Measurements from ENCODE around the gene PRR36.

PRR36 gene

DNA sequence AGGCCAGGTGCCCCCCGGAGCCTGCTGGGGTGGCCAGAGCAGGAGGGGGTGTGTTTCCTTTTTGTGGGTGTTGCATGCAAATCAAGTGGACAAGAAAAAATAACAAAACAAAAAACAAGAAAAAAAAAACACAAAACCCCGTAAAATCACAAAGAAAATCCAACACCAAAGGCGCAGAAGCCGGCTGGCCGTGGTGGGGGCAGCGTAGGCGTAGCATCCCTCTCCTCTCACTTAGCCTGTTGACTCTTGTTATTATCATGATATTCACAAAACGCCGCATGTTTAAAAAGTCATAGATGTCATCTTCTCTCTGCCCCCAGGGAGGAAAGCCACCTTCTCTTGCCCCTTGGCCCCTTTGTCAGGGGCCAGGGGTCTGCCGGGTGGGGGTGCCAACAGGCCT is 39.5 kb upstream of the PRR36 start:
- no peak for DNase-seq (ENCODE audit: low spot score)

DNA sequence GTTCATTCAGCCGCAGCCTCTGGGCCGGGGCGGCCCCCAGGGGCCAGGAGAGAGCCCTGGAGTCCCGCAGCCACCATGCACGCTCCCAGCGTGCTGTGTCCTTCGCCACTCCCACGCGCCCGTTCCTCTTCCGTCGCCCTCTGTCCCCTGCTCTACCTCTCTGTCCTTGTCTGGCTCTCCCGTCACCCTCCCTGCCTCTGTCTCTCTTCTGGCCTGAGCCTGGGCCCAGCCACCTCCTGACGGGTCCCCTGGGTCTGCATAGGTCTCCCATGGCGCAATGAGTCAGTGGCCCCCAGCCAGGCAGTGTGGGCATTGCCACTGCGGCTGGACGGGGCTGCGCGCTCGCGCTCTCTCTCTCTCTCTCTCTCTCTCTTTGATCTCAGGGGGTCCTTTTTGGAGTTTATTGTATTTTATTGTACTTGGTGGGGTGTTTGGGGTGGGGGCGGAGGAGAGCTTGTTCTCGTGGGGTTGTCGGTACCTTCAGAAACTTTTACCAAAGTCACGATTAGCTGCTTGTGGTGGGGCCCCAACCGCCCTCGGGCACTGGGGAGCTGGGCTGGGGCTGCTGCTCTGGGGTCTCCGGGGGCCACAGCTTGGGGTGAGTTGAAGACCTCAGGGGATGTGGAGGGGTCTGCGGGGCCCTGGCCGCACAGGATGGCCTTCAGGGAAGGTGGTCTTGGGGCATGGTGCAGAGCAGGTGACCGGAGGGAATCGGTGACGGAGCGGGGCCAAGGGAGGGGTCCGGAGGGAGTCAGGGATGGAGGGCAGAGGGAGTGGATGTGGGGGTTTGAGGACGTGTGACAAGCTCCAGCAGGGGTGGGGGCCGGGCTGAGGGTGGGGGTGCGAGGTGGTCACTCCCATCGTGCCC is 38.7 kb upstream of the PRR36 start:
- no peak for DNase-seq (ENCODE audit: low spot score)

DNA sequence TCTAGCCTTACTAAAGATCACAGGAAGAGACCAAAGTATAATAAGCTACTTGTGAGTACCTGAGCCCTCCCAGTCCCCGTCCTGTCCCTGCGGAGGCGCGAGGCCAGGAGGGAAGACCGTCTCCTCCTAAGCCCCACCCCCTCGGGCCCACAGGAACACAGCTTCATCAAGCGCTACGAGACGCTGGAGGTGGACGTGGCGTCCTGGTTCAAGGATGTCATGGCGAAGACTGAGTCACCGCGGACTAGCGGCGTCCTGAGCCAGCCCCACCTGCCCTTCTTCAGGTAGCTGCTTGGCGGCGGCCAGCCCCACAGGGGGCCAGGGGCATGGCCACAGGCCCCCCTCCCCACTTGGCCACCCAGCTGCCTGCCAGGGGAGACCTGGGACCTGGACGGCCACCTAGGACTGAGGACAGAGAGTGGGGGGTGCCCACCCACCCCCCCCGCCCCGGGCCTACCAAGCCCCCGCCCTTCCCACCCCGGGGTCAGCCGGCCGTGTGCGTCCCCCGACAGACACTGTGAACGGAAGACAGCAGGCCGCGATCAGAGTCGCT is 38.0 kb upstream of the PRR36 start:
- DNase-seq (ENCODE audit: low spot score) = no peak

DNA sequence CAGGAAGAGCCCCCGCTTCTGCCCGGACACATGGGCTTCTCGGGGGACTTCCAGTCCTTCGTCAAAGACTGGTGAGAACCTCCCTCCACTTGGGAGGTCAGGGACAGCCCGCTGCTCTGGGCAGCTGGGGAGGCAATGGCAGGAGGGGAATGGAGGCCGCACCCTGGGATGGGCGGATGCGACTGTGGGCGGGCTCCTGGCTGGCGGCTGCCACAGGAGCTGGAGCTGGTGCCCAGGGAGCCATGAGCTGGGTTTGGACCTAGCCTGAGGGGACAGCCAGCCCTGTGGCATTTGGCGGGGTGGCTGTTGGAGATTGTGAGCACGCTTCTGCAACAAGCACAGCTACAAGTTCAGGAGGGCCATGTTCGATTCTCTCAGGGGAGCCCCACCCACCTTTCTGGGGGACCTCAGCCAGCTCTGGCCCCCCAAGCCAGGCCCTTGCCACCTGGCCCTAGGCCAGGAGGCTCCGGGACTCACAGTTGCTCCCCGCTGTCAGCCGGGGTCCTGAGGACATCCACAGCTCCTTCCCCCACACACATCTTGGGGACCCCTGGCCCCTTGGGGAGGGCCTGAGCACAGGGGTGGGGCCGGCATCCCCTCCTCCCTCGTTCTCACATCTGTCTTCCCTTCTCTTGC is 37.4 kb upstream of the PRR36 start:
- DNase-seq (ENCODE audit: low spot score) = no peak

DNA sequence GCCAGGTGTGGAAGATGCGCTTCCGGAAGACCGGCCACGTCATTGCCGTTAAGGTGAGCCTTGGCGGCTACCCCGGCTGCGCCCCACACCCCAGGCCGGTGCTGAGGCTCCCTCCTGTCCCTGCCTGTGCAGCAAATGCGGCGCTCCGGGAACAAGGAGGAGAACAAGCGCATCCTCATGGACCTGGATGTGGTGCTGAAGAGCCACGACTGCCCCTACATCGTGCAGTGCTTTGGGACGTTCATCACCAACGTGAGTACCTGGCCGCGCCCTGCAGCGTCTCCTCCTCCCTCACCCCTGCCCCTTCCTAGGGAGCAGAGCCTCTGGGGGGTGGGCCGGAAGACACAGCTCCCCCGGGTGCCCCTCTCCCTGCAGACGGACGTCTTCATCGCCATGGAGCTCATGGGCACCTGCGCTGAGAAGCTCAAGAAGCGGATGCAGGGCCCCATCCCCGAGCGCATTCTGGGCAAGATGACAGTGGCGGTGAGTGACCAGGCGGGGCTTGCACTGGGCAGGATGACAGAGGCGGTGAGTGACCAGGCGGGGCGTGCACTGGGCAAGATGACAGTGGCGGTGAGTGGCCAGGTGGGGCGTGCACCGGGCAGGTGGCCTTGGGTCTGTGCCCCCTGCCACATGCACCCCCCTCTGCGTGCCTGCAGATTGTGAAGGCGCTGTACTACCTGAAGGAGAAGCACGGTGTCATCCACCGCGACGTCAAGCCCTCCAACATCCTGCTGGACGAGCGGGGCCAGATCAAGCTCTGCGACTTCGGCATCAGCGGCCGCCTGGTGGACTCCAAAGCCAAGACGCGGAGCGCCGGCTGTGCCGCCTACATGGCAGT is 36.4 kb upstream of the PRR36 start:
- no peak for DNase-seq (ENCODE audit: low spot score)

DNA sequence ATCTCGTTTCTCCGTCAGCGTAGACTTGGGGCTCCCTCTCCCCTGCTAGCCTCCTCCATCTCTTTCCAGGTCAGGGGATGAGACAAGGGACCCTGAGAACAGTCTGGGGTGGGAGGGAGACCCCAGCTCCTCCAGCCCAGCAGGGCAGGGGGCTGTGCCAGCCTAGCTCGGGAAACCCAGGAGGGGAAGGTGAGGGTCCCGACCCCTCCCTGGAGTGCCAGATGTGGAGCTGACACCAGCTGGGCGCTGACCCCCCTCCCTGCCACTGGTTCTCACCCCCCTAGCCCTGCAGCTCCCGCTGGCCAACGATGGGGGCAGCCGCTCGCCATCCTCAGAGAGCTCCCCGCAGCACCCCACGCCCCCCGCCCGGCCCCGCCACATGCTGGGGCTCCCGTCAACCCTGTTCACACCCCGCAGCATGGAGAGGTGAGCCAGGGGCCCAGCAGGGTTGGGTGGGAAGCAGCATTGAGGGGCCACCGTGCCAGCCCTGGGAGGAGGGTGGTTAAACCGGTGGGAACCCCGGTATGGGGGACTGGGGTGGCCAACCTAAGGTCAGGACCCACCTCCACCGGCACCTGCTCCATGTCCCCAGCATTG is 35.4 kb upstream of the PRR36 start:
- no peak for DNase-seq (ENCODE audit: low spot score)

DNA sequence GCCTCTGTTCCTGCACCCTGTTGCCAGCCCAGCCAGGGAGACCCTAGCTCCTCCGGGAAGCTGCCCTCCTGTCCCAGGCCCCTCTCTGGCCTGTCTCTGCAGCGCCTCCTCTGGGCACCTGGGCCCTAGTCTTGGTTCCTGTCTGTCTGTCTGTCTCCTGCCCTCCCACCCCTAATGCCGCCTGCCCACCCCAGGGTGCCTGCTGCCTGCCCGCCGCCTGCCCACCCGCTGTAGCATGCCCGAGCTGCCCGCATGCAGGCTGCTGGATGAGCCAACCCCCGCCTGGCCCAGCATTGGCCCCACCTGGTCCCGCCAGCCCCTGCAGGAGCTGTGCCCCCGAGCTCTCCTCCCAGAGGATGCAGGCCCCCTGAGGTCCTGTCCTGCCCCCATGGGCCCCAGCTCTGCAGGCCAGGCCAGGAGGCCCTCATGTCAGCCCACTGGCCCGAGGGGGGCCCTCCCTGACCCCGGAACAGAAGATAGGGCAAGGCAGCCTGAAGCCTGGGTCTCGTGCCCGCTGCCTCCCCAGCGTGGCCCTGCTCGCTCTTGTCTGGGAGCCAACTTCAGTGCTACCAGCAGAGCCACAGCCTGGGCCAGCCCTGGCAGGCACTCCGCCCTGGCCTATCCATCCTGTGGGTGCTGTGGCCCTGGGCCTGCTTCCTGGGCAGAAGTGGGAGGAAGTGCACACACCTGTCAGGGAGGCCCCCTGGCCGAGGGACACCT is 34.7 kb upstream of the PRR36 start:
- no peak for DNase-seq (ENCODE audit: low spot score)

DNA sequence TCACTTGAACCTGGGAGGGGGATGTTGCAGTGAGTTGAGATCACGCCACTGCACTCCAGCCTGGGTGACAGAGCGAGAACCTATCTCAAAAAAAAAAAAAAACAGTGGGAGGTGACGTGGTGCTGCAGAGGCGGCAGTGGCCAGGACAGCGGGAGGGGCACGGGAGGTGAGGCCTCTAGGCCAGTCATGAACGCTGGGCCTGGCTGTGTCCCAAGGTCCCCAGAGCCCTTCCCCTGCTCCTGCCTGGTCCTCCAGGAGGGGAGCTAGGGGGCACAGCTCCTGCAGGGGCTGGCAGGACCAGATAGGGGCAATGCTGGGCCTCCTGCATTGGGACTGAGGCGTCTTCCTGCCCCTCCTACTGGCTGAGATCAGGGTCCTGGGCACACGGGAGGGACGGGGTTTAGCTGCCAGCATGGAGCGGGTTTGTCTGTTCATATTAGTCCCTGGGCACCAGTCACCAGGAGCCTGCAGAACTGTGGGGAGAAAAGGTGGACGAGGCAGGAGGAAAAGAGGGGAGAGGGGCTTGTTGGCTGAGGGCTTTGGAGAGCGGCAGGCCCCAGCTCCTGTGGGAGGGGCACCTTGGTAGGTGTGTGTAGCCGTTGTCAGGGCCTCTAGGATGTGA is 34.0 kb upstream of the PRR36 start:
- no peak for DNase-seq (ENCODE audit: low spot score)

DNA sequence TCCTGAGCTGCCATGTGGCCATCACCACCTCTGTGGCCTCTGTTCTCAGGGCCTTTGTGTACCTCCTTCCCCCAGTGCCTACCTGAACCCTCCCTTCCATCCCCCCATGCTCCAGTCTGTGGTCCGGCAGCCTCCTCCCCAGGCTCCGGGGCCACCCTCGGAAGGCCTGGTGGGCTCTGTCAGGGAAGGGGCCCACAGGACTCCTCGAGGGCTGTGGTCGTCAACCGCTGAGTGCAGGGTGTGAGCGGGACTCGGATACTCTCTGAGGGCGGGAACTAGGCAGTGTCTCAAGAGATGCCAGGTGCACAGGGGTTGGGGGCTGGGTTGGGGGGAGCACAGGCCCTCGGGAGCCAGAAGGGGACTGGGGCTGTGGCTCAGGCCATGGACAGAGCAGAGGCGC is 33.4 kb upstream of the PRR36 start:
- no peak for DNase-seq (ENCODE audit: low spot score)

DNA sequence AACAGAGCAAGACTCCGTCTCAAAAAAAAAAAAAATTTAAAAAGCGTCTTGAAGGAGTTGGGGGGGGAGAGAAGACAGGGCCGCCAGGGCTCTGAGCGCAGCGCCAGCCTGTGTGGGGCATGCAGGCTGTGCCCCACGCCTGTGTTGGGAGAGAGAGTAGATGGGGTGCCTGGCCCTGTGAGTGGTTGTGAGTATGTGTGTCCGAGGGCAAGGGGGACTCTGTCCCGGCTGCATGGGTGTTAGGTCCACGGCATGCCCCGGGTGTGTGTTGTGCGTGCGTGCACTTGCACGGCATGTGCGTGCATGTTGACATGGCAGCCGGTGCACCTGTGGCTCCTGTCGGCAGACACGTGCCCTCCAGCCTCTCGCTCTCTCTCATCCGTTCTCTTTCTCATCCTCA is 32.9 kb upstream of the PRR36 start:
- no peak for DNase-seq (ENCODE audit: low spot score)

DNA sequence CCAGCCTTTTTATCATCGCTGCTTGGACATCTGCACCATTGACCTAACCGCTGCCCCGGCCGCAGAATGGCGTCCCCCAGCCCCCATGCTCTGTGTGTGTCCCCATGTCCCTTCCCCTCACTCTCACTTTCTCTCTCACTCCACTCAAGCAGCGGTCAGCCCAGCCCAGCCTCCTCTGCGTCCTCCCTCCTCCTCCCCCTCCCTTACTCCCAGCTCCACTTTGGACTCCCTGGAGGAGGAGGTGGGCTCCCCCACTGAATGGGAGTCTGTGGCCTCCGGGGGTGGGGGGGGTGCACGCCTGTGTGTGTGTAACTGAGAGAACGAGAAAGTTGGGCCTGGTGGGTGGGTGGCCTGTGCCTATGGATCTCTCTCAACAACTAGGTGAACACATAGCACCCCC is 31.7 kb upstream of the PRR36 start:
- DNase-seq (ENCODE audit: low spot score) = no peak

DNA sequence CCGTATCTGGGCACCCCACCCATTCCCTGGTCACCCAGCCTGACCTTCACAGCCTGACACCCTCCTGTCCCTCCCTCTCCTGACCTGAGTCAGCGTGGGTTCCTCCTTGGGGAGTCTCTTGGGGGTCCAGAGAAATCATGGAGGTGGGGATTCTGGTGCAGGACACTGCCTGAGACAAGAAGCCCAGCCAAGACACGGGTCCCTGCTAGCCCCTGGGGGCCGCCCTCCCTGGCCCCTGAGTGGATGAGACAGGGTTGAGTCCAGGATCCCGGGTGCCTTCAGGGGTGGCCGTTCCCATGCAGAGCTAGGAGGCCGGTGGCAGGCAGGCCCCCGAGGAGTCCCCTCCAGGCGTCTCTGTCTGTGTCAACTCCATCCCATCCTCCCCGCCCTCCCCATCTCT is 31.1 kb upstream of the PRR36 start:
- no peak for DNase-seq (ENCODE audit: low spot score)

DNA sequence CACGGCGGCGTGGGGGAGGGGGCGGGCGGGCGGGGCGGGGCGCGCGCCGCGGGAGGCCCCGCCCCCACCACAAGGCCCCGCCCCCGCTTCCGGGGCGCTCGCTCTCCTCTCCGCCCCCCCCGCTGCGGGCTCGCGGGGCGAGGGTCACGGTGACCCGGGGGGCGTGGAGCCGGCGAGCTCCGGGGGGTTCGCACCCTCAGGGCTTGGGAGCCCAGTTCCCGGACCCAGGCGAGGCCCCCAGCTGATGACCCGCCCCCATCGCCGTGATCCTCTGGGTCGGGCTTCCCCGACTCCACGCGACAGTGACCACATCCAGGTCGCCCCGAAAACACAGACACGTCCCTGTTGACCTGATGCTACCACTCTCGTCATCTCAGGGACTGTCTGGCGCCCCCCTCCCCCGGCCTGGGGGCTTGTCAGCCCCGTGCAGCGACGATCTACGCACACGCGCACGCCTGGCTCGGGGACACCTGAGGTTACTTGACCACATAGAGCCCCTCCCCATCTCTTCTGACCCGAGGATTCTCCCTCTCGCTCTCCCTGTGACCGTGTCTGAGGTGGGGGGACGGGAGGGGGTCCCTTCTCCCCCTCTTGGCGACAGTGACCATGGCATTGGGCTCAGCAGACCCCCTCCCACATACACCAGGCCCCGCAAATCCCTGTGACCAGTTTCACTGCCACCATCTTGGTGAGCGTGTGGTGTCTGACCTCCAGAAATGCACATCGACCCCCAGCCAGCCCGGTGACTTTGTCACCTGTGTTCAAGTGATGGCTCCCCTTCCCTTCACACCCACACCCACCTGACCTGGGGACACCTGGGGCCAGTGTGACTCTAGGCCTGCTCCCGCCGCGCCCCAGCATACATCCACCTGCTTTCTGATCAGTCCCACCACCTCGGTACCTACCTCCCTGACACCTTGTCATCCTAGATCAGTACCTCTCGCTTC is 30.2 kb upstream of the PRR36 start:
- peak; percentile 74 for DNase-seq (ENCODE audit: low spot score)

DNA sequence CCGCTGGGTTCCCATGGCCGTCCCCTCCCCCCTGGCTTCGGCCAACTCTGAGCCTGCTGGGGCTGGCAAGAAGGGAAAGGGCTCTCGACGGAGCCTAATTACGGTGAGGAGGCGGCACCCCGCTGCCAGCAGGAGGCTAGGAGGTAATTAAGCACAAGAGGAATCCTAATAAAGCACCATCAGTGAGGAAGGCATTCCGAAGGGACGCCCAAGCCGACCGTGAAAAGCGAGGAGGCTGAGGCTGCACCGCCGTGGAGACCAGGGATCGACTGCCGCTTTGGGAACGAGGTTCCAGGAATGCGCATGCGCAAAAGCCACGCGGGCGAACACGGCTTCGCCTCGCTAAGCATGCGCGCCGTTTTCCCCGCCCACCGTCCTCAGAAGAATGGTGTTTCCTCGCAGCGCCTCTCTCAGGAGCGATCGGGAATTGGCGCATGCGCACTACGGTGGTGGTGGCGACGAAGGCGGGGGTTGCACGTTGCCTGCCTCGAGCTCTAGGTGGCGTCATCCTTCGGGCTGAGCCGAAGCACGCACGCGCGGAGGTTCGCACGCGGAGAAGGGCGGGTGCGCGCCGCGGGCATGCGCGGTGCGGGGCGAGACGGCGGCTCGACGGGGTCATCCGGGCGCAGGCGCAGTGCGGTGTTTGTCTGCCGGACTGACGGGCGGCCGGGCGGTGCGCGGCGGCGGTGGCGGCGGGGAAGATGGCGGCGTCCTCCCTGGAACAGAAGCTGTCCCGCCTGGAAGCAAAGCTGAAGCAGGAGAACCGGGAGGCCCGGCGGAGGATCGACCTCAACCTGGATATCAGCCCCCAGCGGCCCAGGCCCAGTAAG is 29.3 kb upstream of the PRR36 start, which contains the start of gene MAP2K7:
Gene MAP2K7, plus strand, starts transcription at position 634 of the 830 bp plus-strand sequence. Its CDS starts 68 bp downstream, at position 702.
- DNase-seq (ENCODE audit: low spot score) = peak; percentile 95

DNA sequence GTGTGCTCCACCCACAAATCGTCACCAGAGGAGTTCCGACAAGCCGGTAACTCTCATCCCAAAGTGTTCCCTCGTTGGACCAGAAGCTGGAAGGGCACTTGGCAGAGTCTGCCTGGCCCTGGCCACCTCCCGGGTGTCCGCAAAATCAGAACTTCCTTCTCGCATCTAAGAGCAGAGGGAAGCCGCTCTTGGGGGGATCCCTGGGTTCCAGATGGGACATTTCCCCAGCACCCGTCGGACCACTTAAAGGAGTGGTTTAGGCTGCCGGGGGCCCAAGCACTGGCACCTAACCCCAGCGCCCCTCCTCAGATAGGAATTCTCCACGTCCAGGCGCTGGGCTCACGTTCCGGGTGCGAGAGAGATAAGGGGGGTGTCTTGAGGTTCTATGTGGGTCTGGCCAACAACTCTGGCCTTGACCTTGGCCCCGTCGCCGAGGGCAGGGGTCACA is 28.6 kb upstream of the PRR36 start:
- no peak for DNase-seq (ENCODE audit: low spot score)

DNA sequence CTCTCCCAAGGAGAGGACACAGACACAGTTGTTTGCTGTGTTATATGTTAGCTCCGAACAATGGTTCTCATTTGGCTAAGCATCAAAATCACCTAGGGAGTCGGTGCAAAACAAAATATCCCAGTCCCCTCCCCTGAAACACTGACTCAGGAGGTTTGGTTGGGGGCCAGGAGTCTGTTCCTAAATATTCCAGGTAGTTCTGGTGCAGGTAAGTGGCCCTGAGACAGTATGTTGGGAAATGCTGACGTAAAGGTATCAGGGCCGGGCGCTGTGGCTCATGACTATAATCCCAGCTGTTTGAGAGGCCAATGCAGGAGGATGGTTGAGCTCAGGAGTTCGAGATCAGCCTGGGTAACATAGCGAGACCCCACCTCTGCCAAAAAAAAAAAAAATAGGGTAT is 27.1 kb upstream of the PRR36 start:
- no peak for DNase-seq (ENCODE audit: low spot score)

DNA sequence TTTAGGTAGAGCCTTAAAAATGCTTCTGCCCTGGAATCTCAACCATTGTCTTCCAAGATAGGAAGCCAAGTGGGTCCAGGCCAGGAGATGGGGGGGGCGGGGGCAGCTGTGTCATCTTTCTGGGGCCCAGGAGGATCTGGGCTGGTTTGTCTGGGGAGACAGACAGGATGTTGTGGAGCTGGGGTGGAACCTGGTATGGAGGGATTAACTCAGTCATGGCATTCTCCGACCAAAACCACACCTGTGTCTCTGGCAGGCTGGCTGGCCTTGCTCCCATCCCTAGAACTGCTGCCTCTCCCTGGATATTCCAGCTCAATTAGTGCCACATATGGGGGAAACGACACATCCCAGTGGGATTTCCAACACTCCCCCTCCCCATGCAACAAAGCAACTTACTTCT is 26.7 kb upstream of the PRR36 start:
- DNase-seq (ENCODE audit: low spot score) = no peak

DNA sequence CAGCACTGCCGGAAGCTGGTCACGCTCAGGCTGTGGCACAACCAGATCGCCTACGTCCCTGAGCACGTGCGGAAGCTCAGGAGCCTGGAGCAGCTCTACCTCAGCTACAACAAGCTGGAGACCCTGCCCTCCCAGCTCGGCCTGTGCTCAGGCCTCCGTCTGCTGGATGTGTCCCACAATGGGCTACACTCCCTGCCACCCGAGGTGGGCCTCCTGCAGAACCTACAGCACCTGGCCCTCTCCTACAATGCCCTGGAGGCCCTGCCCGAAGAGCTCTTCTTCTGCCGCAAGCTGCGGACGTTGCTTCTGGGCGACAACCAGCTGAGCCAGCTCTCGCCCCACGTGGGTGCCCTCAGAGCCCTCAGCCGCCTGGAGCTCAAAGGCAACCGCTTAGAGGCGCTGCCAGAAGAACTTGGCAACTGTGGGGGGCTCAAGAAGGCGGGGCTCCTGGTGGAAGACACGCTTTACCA is 26.2 kb upstream of the PRR36 start:
- DNase-seq (ENCODE audit: low spot score) = no peak

All from iPS-NIHi11 (cell line).